Cardiac fibroblast (primary cell): ENCODE measurements around the gene ALK.

ENCODE experiments used
- DNase-seq, 2 donors: peaks; one replicate each; pipeline versions ENCODE4 v3.0.0 to v3.0.0-alpha.2; 2010; ENCODE audit warnings: low read depth in 2 of 2
- H3K4me3 ChIP-seq, 2 donors: replicated peaks in 1 of 2; 1 replicate in 1 of 2; 2 replicates in 1 of 2; pipeline ENCODE4 v1.5.1; 2011; ENCODE audit warnings: low read depth in 2 of 2, low read length in 2 of 2, mild to moderate bottlenecking in 2 of 2, moderate library complexity in 1 of 2
- CTCF ChIP-seq: IDR thresholded peaks from one replicate; pipeline ENCODE4 v1.5.1; 2011; ENCODE audit warnings: low read depth, mild to moderate bottlenecking, low read length, inconsistent platforms

Gene ALK

GRCh38 chr2:29726976-29727375 is 194.4 kb downstream of the ALK start:
- TF ChIP-seq CTCF = no peak
- no peak overlapping the region for H3K4me3 ChIP-seq
- no peak for DNase-seq

- DNase-seq = no peak
- TF ChIP-seq CTCF = no peak
- H3K4me3 ChIP-seq = no peak overlapping the region
Measured at GRCh38 chr2:29725610-29726009, 195.8 kb downstream of the ALK start.

- no peak overlapping the region for H3K4me3 ChIP-seq
- TF ChIP-seq CTCF = no peak
- DNase-seq = no peak
Measured at GRCh38 chr2:29724282-29724681, 197.1 kb downstream of the ALK start.

- DNase-seq = no peak
- no peak overlapping the region for H3K4me3 ChIP-seq
- no peak for TF ChIP-seq CTCF
Measured at GRCh38 chr2:29723255-29724001, 198.0 kb downstream of the ALK start.

- DNase-seq = no peak
- no peak overlapping the region for H3K4me3 ChIP-seq
- TF ChIP-seq CTCF = no peak
Measured at GRCh38 chr2:29719639-29720038, 201.7 kb downstream of the ALK start.

- no peak overlapping the region for H3K4me3 ChIP-seq
- no peak for TF ChIP-seq CTCF
- no peak for DNase-seq
Measured at GRCh38 chr2:29718076-29718686, 203.2 kb downstream of the ALK start.
